HCEC 1CT (cell line): ENCODE data around the gene TPD52L2.

Experiments
- DNase-seq: peaks from one replicate; pipeline ENCODE4 v3.0.0-alpha.2; 2017

TPD52L2 gene

DNA sequence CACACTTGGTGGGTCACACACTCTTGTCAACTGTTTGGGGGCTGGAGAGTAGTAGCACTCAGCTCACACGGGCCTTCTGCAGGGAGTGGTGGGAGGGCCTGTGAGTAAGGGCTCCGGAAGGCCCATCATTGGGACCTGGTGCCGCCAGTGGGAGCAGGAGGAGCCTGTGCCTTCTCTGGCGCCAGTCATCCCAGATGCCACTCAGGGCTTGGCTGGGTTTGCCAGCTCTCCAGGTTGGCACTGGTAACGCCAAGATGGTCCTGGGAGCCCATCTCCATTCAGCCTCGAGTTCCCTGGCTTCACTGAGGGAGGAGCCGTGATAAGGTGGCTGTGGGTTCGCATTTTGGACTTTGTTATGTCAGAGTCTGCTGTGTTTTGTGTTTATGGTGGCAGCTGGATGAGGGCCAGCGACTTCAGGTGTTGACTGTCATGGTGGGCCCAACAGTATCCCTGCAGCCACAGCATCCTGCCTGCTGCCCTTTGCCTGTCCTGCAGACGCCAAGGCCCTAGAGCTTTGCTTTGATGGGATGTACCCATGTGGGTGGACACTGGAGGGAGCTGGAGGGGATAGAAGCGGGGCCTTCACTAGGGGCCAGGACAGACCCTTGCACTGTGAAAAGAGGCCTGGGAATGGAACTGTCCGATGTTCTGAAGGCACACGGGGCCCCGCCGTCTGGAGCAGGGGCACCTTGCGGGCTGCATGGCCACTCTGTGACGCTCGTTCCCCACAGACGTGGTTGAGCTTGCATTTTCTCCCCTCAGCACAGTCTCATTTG lies 16.6 kb downstream of the TPD52L2 start:
- no peak for DNase-seq

DNA sequence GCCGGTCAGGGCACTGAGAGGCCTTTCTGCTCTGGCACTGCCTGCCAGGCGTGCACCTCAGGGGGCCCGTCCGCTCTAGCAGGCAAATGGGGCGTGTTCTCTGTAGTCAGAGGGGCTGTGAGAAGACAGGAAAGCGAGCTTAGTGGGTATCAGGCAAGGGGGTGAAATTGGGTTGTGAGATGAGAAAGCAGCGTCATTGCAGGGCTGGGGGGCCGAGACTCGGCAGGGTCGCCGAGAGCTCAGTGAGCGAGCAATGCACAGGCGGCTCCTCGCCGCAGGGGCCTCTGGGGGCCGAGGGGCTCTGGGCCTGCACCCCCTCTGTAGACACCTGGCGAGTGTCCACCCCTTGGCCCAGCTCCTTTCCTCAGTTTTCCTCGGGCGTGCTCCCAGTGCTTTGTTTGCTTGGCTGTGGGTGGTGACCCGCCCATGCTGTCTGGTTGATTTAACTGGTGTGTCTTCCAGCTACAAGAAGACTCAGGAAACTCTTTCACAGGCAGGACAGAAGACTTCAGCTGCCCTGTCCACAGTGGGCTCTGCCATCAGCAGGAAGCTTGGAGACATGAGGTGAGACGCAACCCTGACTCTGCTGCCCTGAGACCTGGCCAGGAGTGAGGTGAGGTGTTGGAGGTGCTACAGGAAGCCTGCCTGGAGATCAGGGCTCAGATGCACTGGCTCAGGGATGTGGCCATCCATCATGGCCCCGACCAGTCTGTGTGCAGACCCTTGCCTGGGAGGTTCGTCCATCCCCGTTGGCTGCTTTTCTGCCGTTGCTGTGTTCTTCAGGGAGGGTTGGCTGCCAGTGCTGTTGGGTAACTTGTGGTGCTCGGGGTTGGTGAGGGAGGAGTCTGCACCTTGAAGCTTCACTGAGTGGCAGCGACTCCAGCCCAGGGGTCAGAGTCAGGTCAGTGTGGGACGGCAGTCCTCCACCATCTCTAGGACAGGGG lies 17.5 kb downstream of the TPD52L2 start:
- no peak for DNase-seq

DNA sequence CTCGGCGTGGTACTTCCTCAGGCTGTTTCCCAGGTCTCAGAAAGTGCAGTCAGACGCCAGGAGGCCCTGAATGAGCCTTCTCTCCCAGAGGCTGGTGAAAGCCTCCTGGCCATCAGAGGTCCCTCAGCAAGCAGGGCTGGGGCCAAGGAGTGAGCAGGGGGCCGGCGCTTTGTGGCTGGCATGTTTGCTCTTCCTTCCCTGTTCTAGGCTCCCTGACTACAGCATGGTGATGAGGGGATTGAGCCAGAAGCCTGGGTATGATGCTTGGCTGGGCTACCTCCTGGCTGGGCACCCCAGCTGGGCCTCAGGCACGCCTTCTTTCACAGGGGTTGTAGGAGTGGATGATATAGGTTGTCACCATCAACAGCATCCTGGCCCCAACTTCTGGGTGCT lies 18.1 kb downstream of the TPD52L2 start:
- no peak for DNase-seq

DNA sequence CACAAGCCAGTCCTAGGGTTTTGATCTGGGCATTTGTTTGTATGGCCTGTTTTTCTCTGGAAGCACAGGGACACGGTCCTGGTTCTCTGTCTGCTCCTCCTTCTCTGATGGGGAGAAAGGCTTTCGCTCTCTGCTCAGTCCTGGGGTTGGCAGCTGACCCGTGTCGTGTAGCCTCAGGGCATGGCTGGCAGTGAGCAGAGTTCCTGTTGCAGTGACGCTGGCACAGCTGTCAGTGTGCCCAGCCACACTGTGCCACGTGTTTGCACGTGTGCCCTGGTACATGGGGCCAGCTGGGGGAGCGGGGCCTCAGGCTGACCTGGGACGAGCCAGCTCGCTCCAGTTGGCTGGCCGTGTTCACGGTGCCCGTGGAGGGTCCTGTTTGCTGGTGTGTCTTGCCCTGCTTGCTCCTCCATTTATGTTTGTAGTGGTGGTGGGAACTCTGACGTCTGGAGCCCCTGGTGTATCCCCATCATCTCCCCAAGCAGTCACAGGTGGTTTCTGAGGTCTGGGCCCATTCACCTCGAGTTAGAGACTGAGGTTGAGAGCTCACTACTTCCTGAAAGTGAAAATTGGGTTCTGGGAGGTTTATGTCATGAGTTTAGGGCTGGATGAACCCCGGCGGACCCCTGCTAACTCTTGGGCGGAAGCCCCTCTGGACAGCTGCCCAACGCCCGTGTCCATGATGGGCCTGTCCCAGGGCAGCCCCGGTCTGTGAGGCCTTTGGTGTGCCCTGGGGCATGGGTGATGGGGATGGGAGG lies 19.6 kb downstream of the TPD52L2 start:
- DNase-seq, result no peak

DNA sequence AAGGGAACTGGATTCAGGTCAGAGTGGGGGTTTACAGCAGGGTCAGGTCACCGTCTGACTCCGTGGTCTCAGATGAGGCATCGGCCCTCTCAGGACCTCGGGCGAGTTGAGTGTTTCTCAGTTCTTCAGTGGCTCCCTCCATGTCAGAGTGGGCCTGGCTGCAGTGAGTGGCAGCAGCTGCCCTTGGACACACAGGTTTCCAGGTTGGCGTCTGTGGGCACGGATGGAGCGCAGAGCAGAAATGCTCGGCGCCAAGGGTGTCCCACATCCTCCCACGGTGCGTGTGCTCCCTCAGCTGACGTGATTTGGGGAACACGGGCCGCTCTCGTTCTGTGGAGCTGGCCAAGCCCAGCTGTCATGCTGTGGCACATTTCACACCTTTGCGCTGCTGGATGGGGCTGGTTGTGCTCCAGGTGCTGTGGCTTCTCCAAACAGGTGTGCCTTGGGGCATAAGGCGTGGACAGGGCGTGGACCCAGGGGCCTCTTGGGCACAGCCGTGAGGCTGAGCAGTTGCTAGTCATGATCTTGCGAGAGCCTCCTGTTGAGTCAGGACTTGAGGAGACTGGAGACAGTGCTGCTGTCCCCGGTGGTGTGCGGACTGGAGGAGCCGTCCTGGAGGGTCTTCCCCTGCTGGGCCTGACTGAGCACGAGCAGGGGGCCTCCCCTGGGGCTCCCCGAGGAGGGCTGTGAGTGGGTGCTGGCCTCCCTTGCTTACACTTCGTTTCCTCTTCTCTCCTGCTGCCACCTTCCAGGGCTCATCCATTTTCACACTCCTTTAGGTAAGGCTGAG lies 20.4 kb downstream of the TPD52L2 start:
- no peak for DNase-seq

DNA sequence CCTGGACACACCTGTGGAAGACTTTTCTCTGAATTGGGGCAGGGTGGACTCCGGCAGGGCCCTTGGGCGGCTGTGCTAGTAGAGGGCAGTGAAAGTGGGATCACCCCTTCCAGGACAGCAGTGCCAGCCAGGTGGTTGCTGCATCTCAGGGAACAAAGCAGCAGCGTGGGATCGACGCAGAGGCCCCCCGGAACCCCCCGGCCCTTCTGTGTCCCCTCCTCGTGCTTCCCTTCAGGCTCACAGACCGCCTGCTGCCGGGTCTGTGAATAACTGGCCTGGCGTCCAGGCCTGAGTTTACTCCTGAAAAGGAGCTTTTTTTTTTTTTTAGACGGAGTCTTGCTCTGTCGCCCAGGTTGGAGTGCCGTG lies 21.0 kb downstream of the TPD52L2 start:
- no peak for DNase-seq

DNA sequence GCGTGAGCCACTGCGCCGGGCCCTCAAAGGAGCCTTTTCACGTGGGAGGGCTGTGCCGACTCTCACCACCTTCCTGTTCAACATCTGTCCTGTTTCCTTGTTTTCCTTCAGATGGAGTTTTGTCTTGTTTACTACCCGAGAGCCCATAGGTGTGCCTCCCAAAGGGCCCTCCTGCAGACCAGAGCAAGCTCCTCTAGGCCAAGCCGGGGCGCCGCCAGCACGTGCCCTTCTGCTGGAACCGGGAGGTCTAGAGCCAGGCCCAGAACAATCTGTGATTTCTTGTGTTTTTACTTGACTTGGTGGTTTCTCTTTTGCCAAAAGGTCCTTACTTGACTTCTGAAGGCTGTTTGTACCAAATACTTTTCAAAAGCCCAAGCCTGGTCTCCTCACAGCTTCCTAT lies 21.9 kb downstream of the TPD52L2 start:
- DNase-seq, result no peak

DNA sequence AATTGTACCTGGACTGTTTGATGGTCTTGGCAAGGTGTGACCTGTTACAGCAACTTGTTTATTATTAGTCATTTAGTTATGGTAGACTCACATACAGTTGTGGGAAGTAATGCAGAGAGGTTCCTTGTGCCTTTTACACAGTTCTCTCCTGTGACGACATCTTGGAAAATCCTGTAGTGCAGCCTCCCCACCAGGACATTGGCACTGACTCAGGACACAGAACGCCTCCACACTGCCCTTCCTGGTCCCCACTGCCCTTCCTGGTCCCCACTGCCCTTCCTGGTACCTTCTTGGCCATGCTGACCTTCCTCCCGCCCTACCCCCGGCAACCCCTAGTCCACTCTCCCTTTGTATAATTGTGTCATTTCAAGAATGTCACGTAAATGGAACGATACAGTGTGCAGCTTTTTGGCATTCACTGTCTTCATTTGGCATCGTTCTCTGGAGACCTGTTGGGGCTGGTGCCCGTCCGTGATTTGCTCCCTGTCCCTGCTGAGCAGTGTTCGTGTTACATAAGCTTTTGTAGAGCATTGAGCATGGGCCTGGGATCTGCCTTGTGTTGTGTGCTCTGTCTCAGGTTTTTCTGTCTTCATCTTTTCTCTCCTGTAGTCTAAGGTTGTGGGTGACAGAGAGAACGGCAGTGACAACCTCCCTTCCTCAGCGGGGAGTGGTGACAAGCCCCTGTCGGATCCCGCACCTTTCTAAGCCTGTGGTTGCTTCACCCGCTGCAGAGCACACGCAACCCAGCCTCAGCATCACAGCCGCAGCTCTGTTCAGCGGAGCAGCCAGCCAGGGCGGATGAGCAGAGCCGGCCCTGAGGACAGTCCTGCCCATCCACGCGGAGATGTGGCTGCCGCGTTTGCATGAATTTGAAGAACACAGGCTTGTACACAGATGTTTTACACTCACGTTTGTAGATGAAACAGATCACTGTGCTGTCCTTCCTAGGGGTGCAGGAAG lies 24.5 kb downstream of the TPD52L2 start:
- no peak for DNase-seq

DNA sequence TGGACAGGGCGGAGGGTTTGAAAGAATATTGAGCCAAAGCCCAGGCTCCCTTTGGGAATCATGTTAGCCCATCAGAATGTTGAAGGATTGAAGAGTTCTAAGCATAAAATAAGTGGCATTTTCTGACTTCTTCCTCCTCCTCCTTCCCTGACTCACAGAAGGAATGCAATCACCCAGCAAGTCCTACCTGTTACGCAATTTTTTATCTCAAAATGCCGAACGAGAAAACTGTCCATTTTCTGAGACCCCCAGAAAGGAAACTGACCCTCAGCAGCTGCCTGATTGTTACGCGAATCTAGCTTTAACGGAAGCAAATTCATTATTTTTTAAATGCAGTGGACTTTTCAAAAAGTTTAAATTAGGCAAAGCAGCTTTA lies 25.1 kb downstream of the TPD52L2 start:
- no peak for DNase-seq

DNA sequence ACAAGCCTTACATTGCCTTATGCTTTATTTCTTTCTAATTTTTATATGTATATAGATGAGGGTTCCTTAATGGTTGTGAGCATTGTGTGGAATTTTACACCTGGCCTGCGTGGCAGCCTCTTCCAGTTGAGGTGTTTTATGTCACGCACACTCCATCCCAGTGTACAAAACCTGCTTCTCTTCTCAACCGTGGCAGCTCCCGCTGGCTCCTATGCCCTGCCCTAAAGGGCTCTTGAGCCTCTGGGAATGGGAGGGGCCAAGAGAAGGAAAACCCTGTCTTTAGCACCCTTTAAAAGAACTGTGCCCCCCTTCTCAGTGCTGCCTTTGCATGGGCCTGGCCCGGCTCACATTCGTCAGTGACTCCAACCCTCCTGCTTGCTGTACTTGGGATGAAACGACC lies 25.5 kb downstream of the TPD52L2 start:
- DNase-seq, result no peak

DNA sequence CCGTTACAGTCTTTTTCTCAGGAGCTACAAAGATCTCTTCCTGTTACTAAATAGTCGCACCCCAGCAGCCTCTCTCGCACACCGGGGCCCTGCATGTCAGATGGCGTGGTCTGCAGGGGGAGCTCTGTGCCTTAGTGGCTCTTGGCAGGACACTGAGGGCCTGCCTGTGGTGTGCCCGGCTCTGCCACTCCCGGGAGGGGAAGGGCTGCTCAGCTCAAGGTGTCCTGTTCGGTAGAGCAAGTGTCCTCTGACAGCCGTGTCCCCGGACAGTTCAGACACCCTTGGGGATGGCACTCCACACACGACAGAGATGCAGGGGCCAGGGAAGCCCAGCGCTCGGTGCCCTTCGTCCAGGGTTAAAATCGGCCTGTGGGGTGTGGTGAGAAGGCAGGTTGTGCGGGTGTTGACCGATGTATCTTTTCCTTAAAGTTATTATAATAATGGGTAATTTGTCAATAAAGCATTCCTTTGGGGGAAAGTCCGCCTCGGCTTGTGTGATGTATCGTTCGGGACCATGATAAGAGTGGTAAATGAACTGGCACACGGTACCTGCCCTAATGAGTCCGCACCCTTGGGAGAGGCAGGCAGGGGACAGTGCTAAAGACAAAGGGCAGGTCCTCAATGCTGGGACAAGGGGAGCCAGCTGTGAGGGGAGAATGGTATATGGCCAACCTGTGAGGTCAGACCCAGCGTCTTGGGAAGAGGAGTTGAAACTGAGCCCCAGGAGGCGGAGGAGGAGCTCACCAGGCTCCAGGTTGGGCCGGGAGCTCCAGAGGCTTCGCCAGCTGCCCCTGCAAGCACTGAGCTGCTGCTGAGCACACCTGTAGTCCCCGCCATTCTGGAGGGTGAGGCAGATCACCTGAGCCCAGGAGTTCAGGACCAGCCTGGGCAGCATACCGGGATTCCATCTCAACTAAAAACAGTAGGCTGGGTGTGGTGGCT lies 26.3 kb downstream of the TPD52L2 start:
- DNase-seq, result no peak

DNA sequence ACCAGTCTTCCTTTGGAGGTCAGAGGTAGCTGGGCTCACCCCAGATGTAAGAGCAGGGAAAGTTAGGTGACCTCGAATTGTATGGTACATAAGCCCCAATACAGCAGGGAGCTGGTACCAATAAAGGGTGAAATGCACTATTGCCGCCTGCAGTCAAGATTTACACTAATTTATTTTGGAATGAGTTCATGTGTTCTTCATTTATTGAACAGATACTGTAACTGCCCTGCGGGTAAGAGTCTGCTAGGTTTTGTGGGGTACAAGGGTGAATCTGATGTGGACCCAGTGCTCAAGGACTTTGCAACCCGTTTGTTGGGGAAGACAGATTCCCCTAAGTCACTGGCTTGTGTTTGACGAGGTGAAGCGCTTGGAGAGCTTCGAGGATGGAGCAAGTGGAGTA lies 27.3 kb downstream of the TPD52L2 start:
- DNase-seq, result no peak

DNA sequence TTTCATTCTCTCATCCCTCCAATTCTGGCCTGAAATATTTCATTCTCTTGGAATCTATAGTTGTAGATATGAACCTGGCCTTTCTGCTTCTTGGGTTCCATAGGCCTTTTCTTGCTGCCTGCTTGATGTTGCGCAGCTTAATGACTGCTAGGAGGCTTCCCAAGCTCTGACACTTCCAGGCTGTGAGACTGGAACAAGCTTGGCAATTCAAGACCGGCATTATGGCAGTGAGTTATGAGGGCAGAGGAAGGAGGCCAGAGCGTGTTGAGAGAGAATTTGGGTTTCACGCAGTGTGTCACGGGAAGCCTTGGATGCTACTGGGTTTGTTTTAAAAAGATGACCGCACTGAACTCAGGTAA lies 28.9 kb downstream of the TPD52L2 start:
- DNase-seq, result peak; percentile 11

DNA sequence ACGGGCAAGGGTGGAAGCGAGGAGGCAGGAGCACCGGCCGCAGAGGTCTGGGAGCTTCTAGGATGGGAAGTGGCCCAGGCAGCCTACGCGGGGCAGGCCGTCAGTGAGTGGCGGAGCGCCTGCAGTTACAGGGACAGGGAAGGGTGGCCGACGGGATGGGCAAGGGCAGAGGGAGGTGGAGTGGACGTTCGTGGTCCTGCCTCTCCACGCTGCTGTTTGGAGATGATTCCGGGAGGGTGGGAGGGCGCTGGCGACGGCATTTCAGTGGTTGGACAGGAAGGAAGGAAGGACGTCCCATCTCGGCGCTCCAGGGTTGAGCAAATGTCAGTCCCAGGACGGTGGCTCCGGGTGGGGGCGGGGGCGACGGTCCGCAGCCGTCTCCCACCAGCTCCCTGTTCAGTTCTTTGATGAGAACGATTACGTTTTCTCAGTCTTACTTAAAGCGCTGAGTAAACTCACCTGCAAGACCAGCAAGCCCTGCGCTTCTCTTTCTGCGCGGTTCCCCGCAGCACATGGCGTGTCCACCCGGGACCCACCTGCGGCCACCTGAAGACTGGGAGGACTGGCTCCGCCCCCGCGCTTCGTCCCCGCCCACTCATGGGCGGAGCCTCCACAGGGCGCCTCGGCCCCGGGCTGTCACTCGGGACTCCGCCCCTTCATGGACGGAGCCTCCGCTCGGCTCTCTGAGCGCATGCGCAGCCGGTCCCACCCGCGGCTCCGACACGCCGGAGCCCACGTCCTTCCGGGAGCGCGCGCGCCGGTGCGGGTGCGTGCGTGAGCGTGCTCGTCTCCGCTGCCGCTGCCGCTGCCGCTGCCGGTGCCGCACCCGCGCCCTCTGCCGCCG lies 29.5 kb downstream of the TPD52L2 start, which contains the start of gene DNAJC5:
Gene DNAJC5 (plus strand): TSS at position 769 of the 844 bp plus-strand sequence. CDS start 33,220 bp downstream, outside the sequence.
- peak; percentile 85 for DNase-seq

DNA sequence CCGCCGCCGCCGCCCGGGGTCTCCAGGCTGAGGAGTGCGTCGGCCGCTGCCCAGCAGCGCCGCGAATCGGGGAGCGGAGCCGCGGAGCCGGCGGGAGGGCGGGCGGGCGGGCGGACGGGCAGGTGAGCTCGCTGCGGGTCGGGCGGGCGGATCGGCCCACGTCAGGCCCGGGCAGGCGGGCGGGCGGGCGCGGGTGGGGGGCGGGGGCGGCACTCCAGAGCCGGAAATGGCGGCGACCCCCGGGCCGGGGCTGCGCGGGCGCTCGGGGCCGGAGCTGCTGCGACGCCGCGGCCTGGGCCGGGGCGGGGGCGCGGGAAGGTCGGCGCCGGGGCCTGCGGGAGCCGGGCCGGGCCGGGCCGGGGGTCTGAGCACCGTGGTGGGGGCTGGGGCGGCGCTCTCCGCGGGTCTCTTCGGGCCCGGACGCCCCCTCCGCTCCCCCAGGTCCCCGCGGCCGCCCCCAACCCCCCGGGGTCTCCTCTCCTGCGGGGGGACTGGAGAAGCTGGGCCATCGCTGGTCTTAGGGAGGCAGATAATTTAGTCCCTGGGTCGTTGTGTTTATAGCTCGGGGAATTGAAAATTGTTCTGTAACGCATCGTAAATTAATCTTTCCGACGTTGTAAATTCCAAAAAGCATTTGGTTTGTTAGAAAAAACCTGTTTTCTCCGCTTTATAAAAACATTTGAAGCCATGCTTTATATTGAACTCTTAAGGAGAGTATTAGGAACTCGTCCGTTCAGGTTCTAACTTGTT lies 30.3 kb downstream of the TPD52L2 start:
- no peak for DNase-seq

DNA sequence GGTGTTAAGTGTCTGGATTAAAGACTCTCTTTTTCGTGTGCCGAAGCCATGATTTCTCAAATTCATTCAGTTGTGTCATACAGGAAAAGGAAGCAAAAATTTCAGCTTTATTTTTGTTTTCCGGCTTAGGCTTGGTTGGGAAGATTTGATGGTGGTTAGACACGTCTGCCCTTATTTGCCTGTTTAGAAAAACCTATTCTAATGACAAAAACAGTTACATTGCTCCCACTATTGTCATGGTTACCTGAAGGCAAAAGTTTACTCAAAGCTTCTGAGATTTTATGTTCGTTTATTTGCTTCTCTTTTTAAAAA lies 30.8 kb downstream of the TPD52L2 start:
- no peak for DNase-seq

DNA sequence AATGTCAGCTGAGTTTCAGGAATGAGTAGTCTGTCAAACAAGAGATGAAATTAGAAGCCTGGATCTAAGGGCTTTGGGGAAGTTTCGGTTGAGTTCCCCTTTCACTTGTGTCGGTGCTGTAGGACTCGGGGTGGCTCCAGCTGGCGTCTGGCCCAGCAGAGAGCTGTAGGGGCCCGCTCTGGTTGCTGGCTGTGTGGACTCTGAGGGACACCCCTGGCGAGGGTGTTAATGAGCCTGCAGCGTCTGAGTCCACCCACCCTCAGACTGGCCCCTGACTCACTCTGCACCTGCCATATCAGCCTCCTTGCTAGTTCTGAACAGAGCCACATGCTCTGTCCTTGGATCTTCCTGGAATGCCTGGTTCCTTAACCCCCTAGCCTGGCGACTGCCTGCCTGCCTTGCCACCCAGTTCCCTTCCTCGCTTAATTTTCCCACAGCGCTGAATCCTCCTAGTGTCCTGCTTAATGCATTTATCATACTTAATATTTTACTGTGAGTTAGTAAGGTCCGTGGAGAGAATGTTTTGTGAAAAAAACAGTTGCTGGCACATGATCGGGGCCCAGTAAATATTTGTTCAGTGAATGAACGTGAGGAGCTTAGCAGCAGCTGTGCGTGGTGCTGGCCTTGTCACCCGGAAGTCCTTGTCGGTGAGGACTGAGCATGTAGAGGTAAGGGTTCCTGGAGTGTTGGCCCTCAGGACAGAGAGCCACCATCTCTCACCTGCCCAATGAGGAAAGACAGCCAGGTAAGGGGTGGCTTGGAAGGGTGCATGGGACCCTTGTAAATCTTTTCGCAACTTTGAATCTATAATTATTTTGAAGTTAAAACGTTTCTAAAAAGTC lies 31.4 kb downstream of the TPD52L2 start:
- peak; percentile 39 for DNase-seq
